WERI-Rb-1 (cell line): Measurements from ENCODE around the gene APOL4.

Experiments used
- DNase-seq: peaks from one replicate; pipeline ENCODE4 v3.0.0-alpha.2; 2020
- H3K27ac ChIP-seq: fragments of 250-450 bp; sonication (Bioruptor Pico); 2 replicates; pipeline ENCODE4 v1.5.1; 2020; ENCODE audit warnings: mild to moderate bottlenecking, moderate library complexity
- H3K27me3 ChIP-seq: fragments of 250-450 bp; sonication (Bioruptor Pico); 2 replicates; pipeline ENCODE4 v1.5.1; 2021; ENCODE audit warnings: mild to moderate bottlenecking, low read depth, moderate library complexity; ENCODE audit not compliant: insufficient read depth, severe bottlenecking
- H3K36me3 ChIP-seq: fragments of 250-450 bp; sonication (Bioruptor Pico); 2 replicates; pipeline ENCODE4 v1.5.1; 2020; ENCODE audit warnings: mild to moderate bottlenecking, moderate library complexity
- H3K4me3 ChIP-seq: 2 replicates; pipeline ENCODE4 v1.5.1; 2011; ENCODE audit warnings: low read depth, mild to moderate bottlenecking, control low read depth, low read length
- H3K9me3 ChIP-seq: fragments of 250-450 bp; sonication (Bioruptor Pico); 2 replicates; pipeline ENCODE4 v1.5.1; 2021; ENCODE audit warnings: mild to moderate bottlenecking, moderate library complexity; ENCODE audit not compliant: severe bottlenecking
- TF ChIP-seq, protein P1 (sequence below): IDR thresholded peaks from 2 replicates; pipeline ENCODE4 v1.5.1; 2011; ENCODE audit warnings: low read depth, mild to moderate bottlenecking, control low read depth, inconsistent platforms, low read length

APOL4 gene

DNA sequence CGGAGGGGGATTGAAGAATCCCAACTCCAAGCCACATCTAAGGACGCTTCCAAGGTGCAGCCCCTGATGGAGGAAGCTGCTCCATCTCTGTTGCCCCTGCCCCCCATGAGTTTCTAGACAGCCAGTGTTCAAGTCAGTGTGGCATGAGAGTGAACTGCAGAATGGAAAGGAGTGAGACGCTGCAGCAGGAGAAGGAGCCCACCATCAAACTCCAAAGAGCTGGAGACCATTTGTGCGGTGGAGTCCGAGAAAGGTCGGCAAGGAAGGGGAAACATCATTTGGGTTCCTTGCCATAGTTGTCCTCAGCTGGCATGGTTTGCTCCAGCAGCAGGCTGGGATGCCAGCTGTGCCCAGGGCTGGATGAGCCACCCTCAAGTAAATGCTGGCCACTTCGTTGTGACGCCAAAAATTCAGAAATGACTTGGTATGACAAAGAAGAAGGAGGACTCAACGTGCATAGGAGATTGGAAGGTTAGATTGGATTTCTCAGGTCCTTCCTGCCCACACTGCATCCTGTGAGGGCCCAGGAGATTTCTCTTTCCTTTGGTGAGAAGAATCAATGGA lies 21.4 kb upstream of the APOL4 start:
- H3K27me3 ChIP-seq = no peaks in the 10 kb centered on the region
- TF ChIP-seq, protein P1, sequence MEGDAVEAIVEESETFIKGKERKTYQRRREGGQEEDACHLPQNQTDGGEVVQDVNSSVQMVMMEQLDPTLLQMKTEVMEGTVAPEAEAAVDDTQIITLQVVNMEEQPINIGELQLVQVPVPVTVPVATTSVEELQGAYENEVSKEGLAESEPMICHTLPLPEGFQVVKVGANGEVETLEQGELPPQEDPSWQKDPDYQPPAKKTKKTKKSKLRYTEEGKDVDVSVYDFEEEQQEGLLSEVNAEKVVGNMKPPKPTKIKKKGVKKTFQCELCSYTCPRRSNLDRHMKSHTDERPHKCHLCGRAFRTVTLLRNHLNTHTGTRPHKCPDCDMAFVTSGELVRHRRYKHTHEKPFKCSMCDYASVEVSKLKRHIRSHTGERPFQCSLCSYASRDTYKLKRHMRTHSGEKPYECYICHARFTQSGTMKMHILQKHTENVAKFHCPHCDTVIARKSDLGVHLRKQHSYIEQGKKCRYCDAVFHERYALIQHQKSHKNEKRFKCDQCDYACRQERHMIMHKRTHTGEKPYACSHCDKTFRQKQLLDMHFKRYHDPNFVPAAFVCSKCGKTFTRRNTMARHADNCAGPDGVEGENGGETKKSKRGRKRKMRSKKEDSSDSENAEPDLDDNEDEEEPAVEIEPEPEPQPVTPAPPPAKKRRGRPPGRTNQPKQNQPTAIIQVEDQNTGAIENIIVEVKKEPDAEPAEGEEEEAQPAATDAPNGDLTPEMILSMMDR = no peak
- no peak overlapping the region for H3K4me3 ChIP-seq
- no peak for DNase-seq
- no peaks in the 10 kb centered on the region for H3K9me3 ChIP-seq
- H3K36me3 ChIP-seq = no peaks in the 10 kb centered on the region
- no peak overlapping the region for H3K27ac ChIP-seq

DNA sequence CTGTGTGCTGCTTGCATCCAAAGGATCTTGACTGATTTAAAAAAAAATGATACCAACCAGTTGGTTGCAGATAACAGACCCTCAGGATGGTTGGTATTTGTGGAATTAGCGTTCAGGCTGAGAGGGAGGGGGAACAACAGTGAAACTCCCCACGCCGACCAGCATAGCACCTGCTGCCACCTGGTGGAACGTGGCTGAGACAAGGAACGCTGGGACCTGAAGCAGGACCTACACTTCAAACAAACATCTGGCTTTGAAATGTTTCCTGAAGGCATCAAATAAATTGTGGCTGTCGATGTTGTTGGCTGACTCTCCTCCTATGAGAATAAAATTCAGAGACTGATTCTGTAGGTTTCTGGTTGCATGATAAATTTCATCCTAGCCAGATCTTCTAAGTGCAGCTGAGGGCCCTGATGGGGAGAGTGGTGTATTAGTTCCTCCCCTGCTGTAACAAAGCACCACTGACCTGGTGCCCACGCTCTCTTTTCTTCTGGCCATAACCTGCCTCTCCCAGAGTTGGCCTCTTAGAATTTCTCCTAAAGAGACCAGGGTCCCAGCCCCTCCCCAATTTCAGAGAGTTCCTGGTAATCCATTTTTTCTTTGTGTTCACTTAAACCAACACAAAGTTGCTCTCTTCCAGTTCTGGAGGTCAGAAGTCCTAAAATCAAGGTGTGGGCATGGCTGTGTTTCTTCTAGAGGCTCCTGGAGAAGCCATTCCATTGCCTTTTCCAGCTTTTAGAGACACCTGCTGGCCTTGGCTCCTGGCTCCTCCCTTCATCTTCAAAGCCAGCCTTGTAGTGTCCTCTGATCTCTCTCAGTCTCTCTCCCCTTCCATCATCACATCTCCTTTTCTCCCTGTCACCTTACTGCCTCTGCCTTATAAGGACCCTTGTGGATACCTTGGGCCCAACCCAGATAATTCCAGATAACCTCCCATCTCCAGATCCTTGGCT lies 20.5 kb upstream of the APOL4 start:
- peak; percentile 65 for DNase-seq

DNA sequence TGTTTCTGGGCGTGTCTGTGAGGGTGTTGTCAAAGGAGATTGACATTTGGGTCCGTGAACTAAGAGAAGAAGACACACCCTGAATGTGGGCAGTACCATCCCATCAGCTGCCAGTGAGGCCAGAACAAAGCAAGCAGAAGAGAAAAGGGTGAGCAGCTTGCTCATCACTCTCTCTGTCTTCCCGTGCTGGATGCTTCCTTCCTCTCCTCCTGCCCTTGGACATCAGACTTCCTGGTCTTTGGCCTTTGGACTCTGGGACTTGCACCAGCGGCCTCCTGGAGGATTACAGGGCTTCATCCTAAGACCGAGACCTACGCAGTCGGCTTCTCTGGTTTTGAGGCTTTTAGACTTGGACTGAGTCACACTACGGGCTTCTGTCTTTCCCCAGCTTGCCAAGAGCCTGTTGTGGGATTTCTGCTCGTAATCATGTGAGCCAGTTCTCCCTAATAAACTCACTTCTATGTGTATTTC lies 18.9 kb upstream of the APOL4 start:
- TF ChIP-seq, protein P1 = no peak
- Histone ChIP-seq H3K27me3 (no peaks in the 10 kb centered on the region), H3K9me3 (no peaks in the 10 kb centered on the region), H3K27ac (no peak overlapping the region), H3K4me3 (no peak overlapping the region), H3K36me3 (no peaks in the 10 kb centered on the region)
- DNase-seq = no peak

More for the DNA sequence above, 20.5 kb upstream of the APOL4 start:
- TF ChIP-seq, protein P1 = peak; percentile 92
- Histone ChIP-seq H3K4me3 (no peak overlapping the region), H3K27ac (no peak overlapping the region), H3K27me3 (no peaks in the 10 kb centered on the region), H3K9me3 (no peaks in the 10 kb centered on the region), H3K36me3 (no peaks in the 10 kb centered on the region)

DNA sequence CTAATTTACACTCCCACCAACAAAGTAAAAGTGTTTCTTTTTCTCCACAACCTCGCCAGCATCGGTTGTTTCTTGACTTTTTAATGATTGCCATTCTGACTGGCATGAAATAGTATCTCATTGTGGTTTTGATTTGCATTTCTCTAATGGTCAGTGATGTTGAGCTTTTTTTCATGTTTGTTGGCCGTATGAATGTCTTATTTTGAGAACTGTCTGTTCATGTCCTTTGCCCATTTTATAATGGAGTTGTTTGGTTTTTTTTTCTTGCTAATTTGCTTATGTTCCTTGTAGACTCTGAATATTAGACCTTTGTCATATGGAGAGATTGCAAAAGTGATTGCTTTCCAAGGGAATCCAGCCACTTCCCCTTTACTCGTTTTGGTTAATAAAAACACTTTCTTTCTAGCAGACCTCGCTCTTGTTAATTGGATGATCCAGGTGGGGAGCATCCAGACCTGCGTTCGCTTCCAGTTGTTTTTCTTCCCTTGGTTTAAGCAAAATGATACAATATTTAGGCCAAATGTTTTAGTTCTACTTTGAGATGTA lies 17.1 kb upstream of the APOL4 start:
- Histone ChIP-seq H3K36me3 (no peaks in the 10 kb centered on the region), H3K4me3 (no peak overlapping the region), H3K27me3 (no peaks in the 10 kb centered on the region), H3K9me3 (no peaks in the 10 kb centered on the region), H3K27ac (no peak overlapping the region)
- no peak for DNase-seq
- TF ChIP-seq, protein P1 = no peak

GRCh38 chr22:36215981-36216380 lies 14.4 kb upstream of the APOL4 start:
- TF ChIP-seq, protein P1 = no peak
- Histone ChIP-seq H3K27me3 (no peaks in the 10 kb centered on the region), H3K27ac (peak overlapping the region; percentile 68), H3K4me3 (no peak overlapping the region), H3K9me3 (no peaks in the 10 kb centered on the region), H3K36me3 (no peaks in the 10 kb centered on the region)
- DNase-seq = peak; percentile 57
